ENCODE measurements around the gene NHLRC4. TPM values are rescaled to one million over a fixed set of nuclear protein-coding genes. Genes with fewer than 3 reads are reported as not detected.

The NHLRC4 gene
- total RNA-seq, 1 donor from 2014 or later = 0.05 TPM

DNA sequence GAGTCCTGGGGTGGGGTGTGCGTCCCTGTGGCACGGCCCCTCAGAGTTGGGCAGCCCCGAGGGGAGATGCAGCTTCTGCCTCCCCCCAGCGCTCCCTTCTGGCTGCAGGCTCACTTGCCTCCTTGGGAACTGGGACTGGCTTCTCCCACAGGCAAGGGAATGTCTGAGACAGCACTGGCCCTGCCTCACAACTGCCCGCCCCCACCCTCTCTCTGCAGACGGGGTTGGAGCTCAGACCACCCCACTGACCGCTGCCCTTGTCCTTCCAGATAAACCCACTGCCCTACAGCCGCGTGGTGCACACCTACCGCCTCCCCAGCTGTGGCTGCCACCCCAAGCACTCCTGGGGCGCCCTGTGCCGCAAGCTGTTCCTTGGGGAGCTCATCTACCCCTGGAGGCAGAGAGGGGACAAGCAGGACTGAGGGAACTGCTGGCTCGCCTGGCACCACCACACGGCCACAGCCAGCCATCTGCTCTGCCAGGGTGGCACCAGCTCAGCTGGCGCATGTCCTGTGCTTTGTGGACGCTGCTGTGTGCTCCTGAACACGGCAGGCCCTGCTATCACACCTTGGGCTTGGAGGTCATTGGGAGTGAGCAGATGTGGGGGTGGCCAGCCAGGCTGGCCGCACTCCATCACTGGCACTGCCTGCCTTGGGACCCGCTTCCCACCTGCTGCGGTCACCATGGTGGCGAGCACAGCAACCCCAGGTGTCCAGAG lies 16.0 kb downstream of the NHLRC4 start:
- no peak for DNase-seq (ENCODE audit: low read depth)

DNA sequence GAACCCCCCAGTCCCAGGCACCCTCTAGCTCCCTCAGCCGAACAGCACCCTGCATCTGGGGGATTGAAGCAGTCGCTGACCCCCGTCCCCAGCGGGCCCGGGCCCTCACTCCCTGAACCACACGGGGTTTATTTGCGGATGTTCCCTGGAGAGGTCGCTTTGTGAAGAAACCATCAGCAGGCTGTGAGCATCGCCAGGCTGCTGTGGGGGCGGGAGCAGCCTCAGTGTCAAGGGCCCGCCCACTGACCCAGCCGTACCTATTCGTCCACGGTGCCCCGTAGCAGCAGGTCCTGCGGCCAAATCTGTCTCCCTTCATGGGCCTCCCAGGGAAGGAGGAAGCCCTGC lies 16.6 kb downstream of the NHLRC4 start:
- DNase-seq (ENCODE audit: low read depth) = no peak

DNA sequence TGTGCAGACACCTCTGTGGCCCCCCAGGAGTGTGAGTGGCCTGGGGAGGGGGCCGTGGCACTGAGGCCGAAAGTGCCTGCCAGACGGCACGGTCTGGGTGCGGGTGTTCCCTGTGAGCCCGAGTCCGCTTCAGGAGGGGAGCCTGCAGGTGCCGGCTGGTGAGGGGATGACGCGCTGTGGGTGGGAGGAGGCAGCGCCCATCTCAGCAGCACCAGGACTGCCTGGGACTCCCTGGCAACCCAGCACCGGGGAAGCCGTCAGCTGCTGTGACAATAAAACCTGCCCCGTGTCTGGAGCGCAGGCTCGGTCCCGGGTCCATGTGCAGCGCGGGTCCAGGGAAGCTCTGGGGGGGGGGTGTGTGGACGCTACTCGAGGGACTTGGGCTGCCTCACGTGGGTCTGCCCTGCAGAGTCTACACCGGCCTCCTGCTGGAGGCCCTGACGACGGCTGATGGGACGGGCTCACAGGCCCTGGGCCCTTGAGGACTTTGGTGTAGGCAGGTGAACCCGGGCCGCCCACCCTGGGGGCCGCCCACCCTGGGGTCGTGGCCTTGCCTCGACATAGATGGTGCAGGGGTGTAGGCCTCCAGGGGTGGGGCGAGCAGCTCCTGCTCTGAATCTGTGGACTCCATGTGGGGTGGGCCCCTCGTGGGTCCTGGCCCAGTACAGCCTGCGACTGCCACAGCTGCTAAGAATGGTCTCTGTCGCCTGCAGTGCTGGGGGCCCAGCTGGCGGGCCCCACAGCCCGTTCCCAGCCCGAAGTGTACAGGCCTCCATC lies 17.2 kb downstream of the NHLRC4 start:
- DNase-seq (ENCODE audit: low read depth) = no peak

DNA sequence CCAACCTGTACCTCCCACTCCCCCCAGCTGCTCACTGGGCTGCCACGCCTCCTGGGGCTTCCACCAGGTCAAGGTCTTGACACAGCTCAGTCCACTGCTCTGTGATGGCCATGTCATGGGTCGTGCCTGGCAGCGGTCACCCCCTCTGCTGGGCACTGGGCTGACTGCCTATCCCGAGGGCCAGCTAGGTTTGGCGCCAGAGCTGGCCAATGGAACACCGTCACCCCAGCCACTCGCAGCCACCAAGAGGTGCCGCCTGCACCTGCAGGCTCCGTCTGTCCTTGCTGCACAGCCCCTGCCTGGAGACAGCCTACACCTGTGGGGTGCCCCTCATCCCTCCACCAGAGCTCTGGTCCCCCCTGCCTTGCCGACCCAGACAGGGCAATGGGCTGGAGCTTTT lies 18.5 kb downstream of the NHLRC4 start:
- DNase-seq (ENCODE audit: low read depth) = peak; percentile 57

DNA sequence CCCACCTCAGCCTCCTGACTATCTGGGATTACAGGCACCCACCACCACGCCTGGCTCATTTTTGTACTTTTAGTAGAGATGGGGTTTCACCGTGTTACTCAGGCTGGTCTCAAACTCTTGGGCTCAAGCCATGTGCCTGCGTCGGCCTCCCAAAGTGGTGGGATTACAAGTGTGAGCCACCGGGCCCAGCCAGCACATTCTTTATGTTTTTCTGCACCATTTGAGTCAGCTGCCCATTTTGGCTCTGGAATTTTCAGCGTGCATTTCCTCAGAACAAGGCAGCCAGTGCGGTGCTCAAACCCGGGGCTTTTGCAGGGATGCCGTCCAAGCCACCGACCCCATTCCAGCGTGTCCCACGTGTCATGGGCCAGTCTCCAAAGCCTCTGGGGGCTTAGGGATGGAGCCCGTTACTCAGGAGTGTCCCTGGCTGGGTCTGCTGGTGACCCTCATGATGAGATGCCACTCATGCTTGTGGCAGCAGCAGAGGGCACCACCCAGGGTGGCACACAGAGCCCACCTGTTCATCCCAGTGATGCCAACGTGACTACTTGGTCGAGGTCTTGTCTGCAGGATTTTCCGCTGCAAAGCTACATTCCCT lies 19.3 kb downstream of the NHLRC4 start:
- peak; percentile 97 for DNase-seq (ENCODE audit: low read depth)

DNA sequence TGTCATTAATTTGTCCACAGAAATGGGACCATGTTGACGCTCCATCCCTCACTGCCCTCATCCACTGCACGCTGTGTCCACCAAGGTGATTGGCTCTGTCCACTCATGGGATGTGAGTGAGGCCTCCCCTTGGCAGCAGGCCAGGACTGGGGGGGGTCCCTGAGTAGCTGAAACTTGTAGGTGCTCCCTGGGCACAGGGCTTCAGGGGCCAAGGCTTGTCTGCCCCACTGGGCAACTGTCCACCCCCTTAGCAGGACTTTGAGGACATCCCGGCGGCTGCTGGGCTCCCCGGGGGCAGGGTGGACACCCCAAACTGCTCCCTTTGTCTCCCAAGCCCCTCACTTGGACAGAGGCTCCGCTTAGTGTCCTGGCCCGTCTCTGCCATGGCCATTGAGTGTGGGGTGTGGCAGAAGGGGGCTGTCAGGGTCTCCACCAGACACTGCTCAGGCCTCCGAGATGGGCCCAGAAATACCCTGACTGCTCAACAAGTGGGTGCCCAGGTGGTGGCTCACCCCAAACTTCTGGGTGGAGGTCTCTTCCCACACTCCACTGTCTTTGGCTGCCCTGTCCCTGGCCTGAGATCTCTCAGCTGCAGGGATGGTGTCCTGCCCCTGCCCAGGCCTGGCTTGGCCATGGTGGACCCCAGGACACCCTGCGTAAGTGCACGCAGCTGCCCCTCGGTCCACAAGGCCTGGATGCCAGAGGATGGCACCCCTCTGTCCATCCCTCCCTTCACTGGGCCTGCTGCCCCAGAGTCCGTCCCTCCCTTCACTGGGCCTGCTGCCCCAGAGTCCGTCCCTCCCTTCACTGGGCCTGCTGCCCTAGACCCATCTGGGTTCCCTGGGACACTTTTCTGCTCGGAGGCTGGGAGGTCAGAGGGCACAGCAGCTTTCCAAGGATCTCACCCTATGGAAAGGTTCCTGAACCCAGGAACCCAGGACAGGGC lies 20.1 kb downstream of the NHLRC4 start:
- DNase-seq (ENCODE audit: low read depth) = peak; percentile 29

DNA sequence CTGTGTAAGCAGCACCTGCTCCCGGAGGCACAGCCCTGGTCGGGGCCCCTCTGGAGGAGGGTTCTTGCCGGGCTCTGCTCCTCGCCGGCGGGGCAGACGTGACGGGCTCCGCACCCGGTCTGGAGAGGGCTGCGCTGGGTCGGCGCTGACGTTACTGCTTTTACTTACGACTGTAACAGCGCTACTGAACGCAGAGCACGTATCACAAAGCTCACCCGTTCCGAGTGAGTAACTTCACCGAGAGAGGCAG lies 21.8 kb downstream of the NHLRC4 start:
- DNase-seq (ENCODE audit: low read depth) = peak; percentile 51

DNA sequence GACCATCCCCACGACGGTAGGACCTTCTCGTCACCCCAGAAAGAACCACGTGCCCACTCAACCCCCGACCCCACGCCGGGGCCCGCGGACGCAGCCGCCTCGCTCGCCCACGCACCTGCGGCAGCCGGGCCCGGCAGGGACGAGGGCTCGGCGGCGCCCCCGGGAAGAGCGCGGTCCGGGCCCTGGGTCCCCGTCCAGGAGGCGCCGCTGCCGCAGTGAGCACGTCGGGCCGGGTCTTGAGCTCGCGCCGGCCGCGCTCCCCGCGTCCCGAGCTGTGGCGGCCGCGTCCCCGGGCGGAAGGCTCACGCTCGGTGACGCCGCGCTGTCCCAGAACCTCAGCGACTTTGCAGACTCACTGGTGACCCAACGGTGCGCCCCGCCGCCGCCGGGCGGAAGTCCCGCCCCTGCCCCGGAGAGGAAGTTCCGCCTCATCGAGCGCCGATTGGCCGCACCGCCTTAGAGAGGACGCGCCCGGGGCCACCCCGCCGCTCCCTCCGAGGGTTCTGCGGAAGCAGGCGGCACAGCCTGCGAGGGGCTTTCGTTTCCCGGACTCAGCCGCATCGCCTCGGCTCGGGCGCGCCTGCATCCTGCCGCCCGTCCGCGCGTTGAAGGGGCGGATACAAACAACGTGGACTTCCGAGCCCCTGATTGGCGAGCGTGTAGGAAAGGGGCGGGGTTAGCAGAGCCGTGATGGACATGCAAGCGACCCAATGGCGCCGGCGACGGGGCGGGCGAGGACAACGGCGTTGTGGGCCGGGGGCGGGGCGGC lies 22.3 kb downstream of the NHLRC4 start:
- DNase-seq (ENCODE audit: low read depth) = peak; percentile 95

DNA sequence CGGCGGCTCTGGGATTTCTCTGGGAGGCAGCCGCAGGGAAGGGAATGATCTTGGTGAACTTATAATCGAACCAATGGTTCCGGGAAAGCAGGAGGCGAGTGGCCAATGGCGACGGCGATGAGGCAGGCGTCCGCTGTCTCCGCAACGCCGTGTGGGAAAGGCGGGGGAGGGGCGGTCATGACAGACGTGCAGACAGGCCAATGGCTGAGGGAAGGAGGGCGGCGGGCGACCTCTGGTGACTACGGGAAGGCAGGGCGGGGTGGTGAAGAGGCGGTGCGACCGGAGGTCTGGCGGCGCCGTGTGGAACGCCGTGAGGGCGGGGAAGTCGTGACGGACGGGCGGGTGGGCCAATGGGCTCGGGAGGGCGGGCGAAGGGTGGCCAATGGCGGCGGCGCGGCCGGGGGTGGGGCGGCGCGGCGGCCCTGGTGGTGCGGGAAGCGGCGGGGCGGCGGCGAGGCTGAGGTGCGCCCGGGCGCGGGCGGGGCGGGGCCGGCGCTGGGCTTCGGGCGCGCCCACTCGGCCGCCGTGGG lies 22.9 kb downstream of the NHLRC4 start, which contains the start of gene RAB40C:
Gene RAB40C (plus strand): TSS at position 409 of the 530 bp plus-strand sequence. CDS start 226 bp downstream, outside the sequence.
- peak; percentile 96 for DNase-seq (ENCODE audit: low read depth)

DNA sequence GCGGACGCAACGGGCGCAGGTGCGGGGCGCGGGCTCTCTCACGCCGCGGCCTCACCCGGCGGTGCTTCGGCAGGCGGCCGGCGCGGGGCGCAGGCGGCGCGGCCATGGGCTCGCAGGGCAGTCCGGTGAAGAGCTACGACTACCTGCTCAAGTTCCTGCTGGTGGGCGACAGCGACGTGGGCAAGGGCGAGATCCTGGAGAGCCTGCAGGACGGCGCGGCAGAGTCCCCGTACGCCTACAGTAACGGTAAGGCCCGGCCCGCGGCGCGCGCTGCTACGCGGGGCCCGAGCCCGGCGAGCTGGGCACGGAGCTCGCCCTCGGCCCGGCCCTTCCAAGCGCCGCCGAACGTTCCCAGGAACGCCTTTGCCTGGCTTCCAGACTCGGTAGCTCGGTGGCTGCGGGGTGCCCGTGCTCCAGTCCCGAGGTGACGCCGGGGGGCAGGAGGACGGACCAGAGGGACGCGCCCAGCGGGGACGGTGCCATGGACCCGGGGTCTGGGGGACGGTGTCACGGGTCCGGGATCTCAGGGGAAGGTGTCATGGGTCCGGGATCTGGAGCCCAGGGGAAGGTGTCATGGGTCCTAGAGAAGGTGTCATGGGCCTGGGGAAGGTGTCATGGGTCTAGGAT lies 23.5 kb downstream of the NHLRC4 start:
- DNase-seq (ENCODE audit: low read depth) = peak; percentile 42

DNA sequence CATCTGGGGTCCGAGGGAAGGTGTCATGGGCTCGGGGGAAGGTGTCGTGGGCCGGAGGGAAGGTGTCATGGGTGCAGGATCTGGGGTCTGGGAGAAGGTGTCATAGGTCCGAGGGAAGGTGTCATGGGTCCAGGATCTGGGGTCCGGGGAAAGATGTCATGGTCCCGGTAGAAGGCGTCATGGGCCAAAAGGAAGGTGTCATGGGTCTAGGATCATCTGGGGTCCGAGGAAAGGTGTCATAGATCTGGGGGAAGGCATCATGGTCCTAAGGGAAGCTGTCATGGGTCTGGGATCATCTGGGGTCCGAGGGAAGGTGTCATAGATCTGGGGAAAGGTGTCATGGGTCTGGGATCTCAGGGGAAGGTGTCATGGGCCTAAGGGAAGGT lies 24.0 kb downstream of the NHLRC4 start:
- no peak for DNase-seq (ENCODE audit: low read depth)

DNA sequence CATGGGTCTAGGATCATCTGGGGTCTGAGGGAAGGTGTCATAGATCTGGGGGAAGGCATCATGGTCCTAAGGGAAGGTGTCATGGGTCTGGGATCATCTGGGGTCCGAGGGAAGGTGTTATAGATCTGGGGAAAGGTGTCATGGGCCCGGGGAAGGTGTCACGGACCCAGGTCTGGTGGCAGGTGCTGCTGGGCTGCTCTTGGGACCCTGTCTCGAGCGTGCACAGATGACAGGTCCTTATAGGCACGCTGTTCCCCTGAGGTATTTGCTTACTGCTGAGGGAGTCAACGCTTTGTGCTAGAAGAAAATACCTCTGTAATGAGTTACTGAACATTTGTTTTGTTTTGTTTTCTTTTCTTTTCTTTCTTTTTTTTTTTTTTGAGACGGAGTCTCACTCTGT lies 24.4 kb downstream of the NHLRC4 start:
- no peak for DNase-seq (ENCODE audit: low read depth)

DNA sequence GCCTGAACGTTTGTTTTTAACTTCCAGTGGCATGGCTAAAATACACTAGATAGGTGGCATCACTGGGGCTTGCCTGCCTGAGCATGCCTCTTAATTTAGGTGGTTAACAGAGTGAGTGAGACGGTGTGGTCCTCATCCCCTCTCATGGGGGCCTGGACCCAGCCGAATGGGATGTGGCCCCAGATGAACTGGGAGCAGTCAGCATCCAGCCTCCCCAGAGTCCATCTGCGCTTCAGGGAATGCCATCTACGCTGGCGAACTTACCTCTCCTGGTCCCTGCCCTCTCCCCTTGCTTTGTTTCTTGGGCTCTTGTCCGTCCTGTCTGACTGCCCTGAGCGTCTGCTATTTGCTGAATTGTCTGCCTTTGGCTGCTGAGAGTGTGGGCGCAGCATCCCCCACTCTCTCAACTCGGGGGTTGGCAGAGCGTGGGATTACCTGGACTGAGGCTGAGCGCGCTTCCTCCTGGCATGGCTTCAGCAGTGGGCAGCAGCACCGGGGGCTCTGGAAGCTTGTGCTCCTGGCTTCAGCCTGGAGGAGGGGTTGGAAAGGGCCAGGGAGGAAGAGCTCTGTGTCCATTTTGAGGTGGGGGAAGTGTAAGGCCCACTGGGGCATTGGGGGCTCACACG lies 25.2 kb downstream of the NHLRC4 start:
- DNase-seq (ENCODE audit: low read depth) = no peak

DNA sequence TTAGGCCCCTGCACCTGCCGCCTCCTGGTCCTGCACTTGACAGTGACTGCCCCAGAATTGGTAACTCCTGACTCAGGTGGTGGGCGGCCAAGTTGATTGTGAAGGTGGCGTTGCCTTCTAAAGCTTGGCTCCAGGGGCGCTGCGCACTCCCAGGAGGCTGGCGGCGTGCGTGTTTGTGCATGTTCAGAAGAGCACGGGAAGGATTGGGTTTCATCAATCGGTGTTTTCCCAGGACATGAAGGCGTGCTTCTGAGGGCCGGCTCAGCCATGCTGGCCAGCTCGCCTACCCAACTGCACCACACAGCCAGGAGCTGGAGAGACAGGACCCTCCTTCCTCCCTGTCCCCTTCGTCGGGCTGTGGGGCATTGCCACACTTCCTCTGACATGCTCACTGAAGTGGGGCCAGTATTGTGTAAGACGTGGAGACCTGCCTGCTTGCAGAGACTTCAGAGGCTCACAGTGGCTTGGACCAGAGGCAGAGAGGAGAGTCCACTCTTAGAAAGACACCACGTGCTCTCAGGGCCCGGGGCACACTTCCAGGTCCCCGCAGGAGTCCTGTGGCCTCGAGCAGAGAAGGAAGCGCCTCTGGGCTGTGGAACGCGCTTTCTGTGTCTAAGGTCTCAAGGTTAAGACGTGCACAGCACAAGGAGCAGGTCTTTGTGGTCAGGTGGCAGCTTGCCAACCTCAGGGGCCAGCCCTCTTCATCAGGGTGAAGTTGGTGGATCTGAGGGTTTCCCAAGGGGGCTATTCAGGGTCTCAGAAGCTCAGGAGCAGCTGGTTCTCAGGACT lies 25.9 kb downstream of the NHLRC4 start:
- DNase-seq (ENCODE audit: low read depth) = no peak

DNA sequence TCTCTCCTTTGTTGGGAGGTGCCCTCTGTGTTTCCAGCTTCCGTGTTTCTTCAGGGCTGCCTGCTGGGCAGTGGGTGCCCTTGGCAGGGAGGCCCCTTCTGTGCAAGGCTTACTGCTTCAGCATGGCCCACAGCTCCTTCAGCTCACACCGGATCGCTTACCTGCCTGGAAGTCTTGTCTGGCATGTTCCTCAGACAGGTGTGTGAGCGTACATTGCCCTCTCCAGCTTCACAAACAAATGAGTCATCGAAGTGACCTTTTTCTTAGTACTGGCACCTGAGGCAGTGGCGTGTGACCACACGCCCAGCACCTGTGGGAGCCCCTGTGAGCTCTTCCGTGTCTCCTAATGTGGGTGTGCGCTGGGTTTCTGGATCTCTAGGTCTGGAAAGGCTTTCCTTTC lies 26.6 kb downstream of the NHLRC4 start:
- no peak for DNase-seq (ENCODE audit: low read depth)

DNA sequence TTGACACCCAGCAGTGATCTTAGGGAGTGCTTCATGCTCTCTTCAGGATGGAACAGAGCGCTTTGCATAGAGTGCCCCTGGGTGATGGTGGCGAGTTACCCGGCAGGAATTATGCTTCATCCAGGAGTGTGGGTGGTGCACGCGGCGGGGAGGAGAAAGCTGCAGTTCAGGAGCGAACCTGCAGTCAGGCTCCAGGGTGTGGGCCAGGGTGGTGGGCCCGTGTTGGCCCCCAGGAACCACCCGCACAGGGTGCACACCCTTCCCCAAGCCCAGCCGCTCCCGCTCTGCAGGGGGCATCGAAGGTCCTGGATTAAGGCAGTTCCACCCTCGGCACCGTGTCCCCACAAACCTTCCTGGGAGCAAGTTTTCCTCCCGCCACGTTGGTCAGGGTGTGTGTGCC lies 27.0 kb downstream of the NHLRC4 start:
- no peak for DNase-seq (ENCODE audit: low read depth)

DNA sequence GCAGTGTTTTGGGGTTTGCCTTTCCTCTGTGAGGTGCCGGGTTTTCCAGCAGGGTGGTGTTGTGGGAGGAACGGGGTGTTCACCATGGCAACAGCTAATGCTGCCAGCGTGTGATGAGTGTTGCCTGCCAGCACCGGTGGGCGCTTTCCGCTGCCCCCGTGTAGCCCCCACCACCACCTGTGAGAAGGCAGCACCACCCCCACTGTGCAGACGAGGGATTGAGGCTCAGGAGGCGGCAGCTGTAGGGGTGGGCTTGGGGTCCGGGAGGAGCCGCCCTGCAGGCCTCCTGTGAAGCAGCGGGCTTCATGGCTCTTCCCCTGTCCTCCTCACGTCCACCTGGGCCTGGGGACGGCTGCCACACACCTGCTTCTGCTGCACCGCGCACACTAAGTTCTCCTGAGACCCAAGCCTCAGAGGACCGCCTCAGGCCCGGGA lies 28.3 kb downstream of the NHLRC4 start:
- DNase-seq (ENCODE audit: low read depth) = no peak

DNA sequence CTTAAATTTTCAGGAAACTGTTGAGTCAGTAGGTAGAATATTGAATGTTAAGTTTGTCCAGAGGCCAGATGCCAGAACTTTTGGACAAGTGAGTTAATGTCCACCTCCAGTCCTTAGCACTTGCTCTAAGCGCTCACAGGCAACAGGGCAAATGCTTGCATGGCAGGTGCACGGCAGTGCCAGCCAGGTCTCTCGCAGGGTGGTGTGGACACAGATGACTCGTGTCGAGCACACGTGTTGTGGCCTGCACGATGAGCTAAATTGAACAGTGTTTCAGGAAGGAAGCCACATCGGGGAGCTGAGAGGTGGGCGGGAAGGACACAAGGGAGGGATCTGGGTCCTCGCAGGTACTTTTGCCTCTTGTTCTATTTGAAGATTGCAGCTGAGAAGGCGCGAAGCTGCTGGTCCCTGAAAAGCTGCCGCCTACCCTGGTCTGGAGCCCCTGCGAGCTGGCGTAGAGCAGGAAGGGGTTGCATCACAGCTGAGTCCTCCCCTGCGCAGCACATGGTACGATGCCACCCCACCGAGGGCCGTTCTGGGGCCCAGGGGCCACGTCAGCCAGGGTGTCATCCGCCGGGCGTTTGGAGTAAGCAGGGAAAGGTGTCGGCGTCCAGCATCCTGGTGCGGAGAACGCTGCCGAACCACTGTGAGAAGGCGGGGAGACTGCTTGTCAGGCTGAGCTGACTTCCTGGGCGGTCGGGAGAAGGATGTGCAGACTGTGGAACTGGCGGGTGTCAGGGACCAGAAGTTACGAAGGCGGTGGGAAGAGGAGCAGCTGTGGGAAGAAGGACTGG lies 29.3 kb downstream of the NHLRC4 start:
- DNase-seq (ENCODE audit: low read depth) = peak; percentile 24

Measured in myocyte (in vitro differentiated cells).